Stomach (tissue), 4 donors: ENCODE results near the gene AGBL4.

ENCODE experiments used
- POLR2A ChIP-seq, 4 donors: fragments of 450-650 bp; IDR thresholded peaks; one replicate each; pipeline ENCODE4 v1.6.1; 2016; ENCODE audit warnings: antibody characterized with exemption in 4 of 4, control low read depth in 2 of 4, mild to moderate bottlenecking in 1 of 4, moderate library complexity in 1 of 4
- POLR2AphosphoS5 ChIP-seq, 3 donors: sonication (generic); formaldehyde crosslinking; IDR thresholded peaks; one replicate each; pipeline ENCODE4 v1.6.1; 2016; ENCODE audit warnings: antibody characterized with exemption in 3 of 3
- TF ChIP-seq, protein P1 (sequence below), 7 experiments: fragments of 450-650 bp in 4 of 7; fragments of 200-600 bp in 3 of 7; sonication (generic) in 3 of 7; IDR thresholded peaks; one replicate each; pipeline ENCODE4 v1.5.1; 2016 to 2019; ENCODE audit warnings: antibody characterized with exemption in 7 of 7, control low read depth in 2 of 7, mild to moderate bottlenecking in 1 of 7

DNA sequence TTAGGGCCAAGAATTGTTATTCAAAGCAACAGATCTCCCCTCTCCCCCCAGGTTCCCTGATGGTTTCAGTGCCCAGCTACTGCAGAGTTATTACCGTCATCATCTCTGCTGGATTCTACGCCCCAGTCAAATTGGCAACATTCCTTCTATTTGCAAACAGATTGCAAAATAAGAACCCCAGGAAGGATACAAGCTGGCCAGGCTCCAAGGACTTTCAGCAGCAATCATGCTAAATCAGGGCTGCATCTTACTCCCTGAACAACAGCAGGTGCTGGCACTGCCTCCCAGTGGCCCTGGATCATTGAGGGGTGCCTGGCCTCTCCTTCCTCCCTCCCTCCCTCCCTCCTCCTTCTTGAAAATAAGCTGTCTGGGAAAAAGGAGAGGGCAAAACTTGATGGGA, 725.5 kb downstream of the AGBL4 start:
- TF ChIP-seq POLR2AphosphoS5 (IDR thresholded peaks at IDR 0.05) (no peak), POLR2A (IDR thresholded peaks at IDR 0.05) (no peak)
- TF ChIP-seq, protein P1, sequence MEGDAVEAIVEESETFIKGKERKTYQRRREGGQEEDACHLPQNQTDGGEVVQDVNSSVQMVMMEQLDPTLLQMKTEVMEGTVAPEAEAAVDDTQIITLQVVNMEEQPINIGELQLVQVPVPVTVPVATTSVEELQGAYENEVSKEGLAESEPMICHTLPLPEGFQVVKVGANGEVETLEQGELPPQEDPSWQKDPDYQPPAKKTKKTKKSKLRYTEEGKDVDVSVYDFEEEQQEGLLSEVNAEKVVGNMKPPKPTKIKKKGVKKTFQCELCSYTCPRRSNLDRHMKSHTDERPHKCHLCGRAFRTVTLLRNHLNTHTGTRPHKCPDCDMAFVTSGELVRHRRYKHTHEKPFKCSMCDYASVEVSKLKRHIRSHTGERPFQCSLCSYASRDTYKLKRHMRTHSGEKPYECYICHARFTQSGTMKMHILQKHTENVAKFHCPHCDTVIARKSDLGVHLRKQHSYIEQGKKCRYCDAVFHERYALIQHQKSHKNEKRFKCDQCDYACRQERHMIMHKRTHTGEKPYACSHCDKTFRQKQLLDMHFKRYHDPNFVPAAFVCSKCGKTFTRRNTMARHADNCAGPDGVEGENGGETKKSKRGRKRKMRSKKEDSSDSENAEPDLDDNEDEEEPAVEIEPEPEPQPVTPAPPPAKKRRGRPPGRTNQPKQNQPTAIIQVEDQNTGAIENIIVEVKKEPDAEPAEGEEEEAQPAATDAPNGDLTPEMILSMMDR (IDR thresholded peaks at IDR 0.05): no peak
